ENCODE results near the gene LPIN2.

GRCh38 chr18:3007491-3007890, 5.5 kb downstream of the LPIN2 start:
- TF ChIP-seq MAFK (IDR thresholded peaks at IDR 0.05; ENCODE audit: low read depth, low read length) (no peak), CTCF (conservative IDR thresholded peaks at IDR 0.05; ENCODE audit: low read depth, low read length) (no peak), CEBPB (IDR thresholded peaks at IDR 0.05; ENCODE audit: low read depth, low read length) (no peak), RAD21 (IDR thresholded peaks at IDR 0.05; ENCODE audit: low read length) (no peak), SMC3 (IDR thresholded peaks at IDR 0.05; ENCODE audit: low read depth, low read length) (no peak), POLR2A (IDR thresholded peaks at IDR 0.05; ENCODE audit: low read depth, low read length) (no peak), MXI1 (IDR thresholded peaks at IDR 0.05; ENCODE audit: borderline replicate concordance, low read depth, low read length) (no peak)

All from IMR-90 (cell line).